GM19467 (cell line): ENCODE data around the gene TPPP.
"Not testable (repeated sequence)": the region's sequence is repeated elsewhere in the genome, so short reads cannot be mapped to it uniquely, and the experiment has no call there.

Source experiments
- ATAC-seq: cut with Tn5 transposase; IDR thresholded peaks from one replicate; pipeline ENCODE4 v1.9.1; 2021; ENCODE audit warnings: mild to moderate bottlenecking, moderate library complexity; ENCODE audit not compliant: unreplicated experiment

The TPPP gene

DNA sequence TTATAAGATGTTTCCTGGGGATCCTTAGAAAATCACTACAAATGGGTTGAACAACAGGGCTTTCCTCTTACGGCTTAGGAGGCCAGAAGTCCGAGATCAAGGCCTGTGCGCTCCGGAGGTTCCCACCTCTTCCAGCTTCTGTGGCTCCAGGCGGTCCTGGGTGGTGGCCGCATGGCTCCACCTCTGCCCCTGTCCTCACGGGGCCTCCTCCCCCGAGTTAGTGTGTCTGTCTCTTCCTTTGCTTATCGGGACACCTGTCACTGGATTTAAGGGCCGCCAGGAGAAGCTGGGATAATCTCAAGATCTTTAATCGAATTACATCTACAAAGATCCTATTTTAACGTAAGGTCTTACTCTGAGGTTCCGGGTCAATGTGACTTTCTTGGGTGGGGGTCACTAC, 2.3 kb upstream of the TPPP start:
- not testable (repeated sequence) for ATAC-seq

DNA sequence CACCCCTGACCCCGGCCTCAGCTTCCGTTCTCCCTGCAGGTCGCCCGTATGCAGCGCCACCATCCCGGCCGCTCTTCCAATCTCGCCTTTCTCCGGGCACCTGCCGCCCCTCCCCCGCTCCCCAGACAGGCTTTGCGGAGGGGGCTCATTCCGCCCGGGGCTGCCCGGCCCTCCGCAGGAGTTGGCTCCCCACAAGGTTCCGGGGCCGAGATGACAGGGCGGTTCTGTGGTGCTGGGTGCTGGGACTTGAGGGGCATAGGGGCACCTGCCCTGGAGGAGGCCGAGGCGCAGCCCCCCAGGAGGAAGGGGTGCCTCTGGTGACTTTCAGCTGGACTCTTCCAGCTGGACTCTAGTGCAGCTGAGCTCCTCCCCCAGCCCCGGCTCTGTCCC, 885 bp upstream of the TPPP start:
- not testable (repeated sequence) for ATAC-seq

DNA sequence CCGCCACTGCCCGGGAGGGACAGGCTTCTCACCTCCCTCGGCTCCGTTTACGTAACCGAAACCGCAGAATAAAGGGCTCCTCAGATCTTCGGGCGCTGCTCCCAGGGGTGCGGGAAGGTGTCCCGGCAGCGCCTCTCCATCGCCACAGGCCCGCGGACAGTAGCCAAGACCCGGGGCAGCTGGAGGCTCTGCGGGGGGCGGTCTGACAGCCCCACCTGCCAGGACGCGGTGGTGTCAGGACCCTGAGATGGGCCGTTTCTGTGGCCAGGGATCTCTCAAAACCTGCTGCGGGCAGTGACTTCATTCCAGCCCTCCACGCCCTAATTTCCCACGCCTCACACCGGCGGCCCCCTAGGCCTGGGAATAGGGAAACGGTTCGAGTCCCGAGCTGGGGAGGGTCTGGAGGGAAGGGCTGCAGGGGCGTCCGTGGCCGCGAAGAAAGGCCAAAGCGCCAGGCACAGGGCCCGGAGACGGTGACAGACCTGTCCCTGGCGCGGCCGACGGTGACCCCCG, 567 bp downstream of the TPPP start:
- peak; percentile 12 for ATAC-seq

DNA sequence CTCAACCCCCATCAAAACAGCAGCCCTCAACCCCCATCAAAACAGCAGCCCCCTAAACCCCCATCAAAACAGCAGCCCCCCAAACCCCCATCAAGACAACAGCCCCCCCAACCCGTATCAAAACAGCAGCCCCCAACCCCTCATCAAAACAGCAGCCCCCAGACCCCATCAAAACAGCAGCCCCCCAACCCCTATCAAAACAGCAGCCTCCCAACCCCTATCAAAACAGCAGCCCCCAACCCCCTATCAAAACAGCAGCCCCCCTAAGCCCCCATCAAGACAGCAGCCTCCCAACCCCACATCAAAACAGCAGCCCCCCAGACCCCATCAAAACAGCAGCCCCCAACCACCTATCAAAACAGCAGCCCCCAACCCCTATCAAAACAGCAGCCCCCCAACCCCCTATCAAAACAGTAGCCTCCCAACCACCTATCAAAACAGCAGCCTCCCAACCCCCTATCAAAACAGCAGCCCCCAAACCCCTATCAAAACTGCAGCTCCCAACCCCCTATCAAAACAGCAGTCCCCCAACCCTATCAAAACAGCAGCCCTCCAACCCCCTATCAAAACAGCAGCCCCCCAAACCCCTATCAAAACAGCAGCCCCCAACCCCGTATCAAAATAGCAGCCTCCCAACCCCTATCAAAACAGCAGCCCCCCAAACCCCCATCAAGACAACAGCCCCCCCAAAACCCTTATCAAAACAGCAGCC, 1.2 kb downstream of the TPPP start:
- ATAC-seq, result no peak

DNA sequence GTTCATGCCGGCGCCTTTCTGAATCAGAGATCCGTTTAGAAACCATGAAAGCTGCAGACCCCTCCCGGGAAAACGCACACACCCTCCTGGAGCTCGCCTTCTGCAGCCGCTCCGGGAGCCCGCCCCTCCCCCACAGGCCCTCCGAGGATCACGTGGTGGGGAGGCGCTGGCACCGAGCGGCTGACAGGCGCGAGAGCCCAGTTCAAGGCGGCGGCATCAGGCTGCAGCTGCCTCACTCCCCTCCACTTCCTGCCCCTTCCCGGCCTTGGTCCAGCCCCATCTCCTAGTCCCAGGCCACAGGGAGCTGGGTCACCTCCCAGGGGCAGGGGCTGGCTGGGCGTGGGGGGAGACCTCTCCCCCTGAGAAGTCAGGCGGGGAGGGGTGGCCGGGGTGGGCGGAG, 2.1 kb downstream of the TPPP start:
- ATAC-seq, result not testable (repeated sequence)

DNA sequence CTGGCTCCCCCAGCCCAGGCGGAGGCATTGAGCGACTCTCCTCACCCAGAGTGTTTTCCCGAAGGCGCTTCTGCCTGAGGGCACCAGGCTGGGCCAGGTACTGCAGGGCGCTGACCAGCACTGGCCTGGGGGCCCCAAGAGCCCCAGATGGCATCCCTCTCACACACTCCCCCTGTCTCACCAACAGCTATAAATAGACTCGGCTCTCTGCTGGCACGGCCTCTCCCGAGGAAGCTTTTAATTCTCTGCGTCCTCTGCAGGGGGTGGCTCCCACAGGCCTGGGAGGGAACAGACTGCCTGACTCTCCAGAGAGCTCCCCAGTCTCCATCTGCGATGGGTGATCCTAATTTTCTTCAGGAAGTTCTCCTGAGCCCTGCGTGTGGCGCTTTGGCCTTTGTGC, 2.9 kb downstream of the TPPP start:
- not testable (repeated sequence) for ATAC-seq

DNA sequence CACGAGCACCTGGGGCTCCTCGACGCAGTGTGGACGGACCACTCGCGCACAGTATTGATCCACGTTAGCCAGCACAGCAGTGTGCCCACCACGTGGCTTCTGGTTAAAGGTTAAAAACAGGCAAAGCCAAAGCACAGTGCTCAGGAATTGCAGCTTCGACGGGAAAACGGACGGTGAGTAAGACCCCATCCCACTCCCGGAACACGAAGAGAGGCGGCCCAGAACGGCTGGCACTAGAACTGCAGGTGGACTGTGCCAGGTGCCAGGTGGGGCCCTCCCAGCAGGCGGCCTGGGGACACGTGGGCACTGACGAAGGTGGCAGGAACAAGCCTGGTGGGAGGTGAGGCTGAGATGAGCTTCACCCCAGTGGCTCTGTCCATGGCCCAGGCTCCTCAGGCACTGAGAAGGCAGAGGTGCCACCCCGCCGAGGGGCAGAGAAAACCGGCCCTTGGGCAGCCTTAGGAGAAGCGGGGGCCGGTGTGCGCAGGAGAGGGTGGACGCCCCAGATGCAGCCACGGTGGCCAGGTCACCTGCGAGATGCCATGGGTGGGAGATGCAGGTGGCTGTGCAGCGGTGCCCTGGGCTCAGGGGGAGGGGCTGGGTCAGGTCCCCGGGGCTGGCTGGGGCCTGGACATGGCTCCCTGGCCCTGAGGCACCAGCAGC, 4.7 kb downstream of the TPPP start:
- ATAC-seq, result not testable (repeated sequence)

DNA sequence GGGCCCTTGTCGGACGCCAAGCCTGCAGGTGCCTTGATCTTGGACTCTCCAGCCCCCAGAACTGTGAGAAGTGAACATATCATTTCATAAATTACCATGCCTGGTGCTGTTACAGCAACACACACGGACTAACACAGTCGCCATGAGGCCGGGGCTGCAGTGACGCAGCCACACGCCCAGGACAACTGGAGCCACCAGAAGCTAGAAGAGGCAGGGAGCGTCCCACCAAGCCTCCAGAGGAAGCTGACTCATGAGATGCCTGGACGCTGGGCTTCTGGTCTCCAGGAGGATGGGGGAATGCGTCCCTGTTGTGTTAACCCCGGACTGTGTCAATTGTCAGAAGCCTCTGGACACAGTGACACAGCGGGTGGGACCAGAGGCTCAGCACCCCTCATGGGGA, 6.2 kb downstream of the TPPP start:
- ATAC-seq, result not testable (repeated sequence)

DNA sequence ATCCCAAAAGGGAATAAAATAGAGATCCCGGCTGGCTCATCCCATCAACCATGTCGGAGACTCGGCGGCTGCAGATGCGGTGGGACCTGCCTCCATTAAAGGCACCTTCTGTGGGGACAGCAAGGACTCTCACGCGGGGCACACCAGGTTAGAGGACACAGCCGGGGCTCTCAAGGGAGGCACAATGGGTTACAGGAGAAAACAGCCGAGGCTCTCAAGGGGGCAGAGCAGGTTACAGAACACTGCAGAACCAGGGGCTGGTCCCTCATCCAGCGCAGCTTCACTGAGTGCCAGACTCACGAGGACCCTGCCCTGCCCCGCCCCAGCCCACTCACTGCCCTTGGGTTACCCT, 7.0 kb downstream of the TPPP start:
- ATAC-seq, result not testable (repeated sequence)

DNA sequence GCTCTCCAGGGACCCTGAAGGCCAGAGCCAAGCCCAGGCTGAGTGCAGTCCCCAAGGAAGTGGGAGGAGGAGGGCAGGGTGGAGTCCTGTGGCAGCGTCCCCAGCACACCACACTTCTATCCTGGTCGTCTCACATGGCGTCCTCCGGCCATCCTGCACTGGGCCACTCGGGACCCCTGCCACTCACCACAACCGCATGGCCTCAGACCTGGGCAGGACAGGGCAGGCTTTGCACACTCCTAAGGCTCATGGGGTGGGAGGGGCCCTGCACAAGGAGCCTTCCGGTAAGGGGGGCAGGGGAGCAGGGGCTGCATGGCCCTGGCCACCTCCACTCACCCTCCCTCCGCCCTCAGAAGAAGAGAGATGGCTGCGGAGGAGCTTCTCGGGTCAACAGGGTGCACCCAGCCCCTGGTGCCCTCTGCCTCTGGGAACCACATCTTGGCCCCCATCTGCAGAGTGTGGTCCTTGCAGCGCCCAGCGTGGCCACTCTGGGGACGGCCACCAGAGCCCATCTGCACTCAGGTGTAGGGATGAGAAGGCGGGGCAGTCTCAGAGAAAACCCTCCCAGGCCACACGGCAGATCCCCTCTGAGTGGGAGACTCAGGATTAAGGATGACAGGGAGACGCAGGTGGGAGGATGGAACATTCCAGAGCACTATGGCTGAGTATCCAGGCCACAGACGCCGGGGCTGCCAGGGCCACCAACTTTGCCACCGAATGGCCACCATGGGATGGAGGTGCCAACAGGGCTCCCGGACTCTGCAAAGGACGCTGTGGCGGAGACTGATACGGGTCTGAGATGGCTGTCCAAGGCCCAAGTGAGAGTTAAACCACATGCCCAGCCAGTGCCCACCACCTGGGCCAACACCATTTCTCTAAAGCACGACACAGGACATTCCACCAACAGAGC, 7.6 kb downstream of the TPPP start:
- ATAC-seq, result no peak

DNA sequence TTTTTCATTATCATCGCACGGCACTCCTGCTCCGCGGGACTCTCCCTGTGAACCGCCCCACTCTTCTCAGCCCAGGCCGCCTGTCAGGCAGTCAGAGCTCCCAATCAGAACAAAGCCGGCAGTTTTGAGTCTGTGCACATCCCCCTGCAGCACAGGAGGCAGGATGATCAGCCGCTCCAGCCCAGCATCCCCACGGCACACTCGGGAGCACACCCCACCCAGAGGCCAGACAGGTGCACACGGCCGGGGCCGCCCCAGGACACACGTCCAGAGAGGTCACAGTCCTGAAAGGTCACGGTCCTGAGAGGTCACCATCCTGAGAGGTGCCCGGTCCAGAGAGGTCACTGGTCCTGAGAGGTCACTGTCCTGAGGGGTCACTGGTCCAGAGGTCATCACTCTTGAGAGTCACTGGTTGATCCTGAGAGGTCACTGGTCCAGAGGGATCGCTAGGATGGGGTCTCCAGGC, 8.4 kb downstream of the TPPP start:
- ATAC-seq, result no peak

DNA sequence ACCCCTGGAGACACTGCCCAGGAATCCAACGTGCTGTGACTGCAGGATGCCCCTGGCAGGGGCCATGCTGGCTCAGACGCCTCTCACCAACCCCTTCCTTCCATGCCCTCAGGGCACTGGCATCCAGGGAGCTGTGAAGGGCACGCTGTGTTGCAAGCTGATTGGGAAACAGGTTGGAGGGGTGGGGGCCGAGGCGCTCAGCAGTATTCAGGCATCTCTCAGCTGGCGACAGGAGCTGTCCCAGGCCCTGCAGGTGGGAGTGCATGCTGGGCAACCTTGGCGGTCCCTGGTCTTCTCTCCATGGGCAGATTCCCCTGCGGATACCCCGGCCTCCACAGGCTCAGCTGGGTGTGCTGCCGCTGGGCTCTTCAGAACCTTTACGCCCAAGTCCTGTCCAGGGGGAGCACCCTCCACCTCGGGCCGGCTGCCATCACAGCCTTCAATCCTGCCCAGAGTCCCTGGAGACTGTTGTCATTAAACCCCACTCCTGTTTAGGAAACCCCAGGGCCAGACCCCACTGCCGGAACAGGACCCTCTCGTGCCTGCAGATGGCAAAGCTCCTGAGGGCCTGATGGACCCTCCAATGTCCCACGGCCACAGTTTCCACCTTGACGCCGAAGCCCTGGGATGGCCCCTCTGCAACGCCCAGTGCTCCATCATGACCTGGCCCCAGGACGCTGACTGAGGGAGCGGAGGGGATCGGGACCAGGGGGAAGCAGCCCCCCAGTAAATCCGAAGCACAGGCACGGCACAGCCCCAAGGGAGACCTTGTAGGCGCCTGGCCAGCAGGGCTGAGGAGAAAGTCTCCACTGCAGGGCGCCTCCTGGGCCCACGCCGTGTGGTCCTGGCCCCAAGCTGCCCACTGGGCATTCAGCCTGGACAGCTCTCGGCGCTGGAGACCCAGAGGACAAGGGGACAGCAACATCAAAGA, 9.3 kb downstream of the TPPP start:
- ATAC-seq, result no peak

DNA sequence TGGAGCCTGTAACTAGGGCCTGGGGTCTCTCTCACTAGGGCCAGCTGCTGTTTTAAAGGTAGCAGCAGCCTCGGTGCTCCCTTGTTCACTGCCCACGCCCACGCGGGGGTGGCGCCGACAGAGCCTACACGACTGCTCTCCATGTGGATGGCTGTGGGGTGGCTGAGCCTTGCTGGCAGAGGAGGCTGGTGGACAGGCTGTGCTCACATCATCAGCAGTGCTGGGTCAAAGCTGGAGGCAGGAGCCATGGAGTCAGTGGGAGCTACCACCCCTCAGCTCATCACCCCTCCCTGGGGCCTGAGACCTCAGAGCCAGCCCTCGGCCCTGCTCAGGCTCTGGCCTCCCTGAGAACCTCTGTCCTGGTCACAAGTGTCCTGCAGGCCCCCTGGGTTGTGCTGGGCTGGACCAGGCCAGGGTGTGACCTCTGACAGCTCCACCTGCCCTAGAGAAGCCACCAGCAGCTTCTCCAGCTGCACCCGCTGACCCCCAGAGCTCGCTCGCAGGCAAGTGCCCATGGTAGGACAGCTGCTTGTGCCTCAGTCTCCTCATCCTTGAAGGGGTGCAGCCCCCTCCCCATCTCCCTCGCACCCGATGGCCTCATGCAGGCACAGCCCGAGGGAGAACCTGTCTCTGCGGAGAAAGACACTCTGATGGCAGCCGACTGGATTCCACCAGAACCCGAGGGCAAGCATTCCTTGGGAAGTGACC, 10.3 kb downstream of the TPPP start:
- not testable (repeated sequence) for ATAC-seq

DNA sequence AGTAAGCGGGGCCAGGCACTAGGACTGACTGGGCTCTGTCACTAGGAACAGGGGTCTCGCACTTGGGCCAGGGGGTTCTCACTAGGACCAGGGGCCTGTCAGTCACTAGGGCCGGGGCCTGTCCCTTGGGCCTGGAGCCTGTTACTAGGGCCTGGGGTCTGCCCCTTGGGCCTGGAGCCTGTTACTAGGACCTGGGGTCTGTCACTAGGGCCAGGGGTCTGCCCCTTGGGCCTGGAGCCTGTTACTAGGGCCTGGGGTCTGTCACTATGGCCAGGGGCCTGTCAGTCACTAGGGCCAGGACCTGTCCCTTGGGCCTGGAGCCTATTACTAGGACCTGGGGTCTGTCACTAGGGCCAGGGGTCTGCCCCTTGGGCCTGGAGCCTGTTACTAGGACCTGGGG, 10.9 kb downstream of the TPPP start:
- not testable (repeated sequence) for ATAC-seq

DNA sequence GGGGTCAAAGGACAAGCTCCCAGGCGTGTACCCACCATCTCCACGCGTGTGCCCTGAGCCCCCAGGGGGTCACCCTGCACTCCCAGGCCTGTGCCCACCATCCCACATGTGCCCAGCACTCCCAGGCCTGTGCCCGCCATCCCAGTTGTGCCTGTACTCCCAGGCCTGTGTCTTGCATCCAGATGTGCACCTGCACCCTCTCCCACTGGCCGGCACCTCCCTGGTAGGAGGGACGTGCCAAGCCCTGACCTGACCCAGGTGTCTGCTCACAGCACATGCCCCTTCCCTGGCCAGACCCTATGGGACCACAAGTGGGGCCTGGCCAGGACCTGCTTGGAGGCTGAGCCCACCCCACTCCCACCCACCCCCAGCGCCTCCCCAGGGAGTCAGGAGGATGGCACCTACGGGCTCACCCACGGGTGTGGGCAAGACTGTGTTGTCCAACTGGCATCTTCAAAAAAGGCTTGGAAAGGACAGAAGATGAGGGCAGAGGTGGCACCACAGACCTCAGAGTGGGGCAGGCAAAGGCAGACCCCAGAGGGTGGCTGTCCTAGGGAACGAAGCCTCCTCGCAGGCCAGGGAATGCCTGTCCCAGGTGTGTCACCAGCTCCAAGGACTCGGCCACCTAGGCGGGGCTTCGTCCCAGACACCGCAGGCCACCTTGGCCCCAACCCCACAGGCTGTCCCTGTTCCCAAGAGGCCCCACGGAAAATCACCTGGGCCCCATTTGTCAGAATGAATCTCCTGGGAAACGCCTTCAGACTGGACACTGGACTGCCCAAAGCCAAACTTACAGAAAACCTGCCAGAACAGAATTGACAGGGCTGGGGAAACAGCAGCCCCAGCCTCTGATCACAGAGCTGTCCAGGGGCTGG, 11.6 kb downstream of the TPPP start:
- not testable (repeated sequence) for ATAC-seq

DNA sequence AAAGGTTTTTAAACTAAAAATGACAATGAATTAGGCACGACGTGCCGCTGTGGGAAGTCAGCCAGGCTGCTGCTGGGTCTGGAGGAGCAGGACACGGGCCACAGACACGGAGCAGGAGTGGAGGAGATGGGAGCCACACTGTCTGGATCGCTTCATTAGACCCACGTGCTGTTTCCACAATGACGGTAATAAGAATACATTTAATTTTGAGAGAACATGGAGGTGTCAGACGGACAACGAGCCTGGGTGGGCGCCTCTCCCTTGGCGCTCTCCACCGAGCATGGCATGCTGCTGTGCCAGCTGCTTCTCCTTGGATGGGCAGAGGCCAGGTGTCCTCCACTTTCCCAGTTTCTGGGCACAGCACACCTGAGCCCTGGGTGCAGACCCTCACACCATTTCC, 12.3 kb downstream of the TPPP start:
- ATAC-seq, result not testable (repeated sequence)

DNA sequence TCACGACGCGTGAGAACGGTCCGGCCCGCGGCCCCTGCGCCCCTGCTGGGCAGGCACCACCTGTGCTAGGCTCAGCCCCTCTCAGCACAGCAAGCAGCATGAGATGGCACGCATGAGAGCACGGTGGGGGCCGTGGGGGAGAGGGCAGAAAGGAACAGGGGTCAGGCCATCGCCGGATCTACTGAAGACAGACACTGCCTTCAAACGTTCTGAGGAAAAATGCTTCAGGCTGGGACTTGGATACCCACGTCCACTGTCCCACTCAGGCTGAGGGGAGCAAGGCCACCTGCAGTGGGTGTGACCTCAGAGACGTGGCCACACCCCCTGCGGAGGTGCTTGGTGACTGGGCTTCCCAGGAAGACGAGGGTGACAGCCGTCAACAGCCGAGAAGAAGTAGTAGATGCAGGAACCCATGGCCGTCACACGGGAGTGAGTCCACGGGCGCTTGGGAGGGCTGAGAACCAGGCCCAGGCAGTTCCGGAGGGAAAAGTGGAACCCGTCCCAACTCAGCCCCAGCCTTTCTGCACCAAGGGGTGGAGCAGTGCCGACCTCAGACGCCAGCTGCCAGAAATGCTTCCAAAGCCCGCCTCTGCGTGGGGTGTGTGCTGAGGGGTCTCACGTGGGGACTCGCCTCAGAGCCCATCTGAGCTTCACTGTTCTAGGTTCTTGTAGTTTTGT, 12.9 kb downstream of the TPPP start:
- not testable (repeated sequence) for ATAC-seq
